ENCODE results near the gene CCNO.

Gene CCNO

GRCh38 chr5:55232271-55232984 is 980 bp downstream of the CCNO start (continued):
- TF ChIP-seq CREB5 (CRISPR knock-in tag; IDR thresholded peaks at IDR 0.05; ENCODE audit: low read depth) (no peak), PPARA (CRISPR knock-in tag; IDR thresholded peaks at IDR 0.05; ENCODE audit: borderline replicate concordance) (no peak), POU6F1 (CRISPR knock-in tag; IDR thresholded peaks at IDR 0.05; ENCODE audit: borderline replicate concordance, low read depth) (no peak)

GRCh38 chr5:55231919-55232270 is 1.5 kb downstream of the CCNO start:
- ATAC-seq, result peak; percentile 8
- TF ChIP-seq CREB5 (CRISPR knock-in tag; IDR thresholded peaks at IDR 0.05; ENCODE audit: low read depth) (no peak), PPARA (CRISPR knock-in tag; IDR thresholded peaks at IDR 0.05; ENCODE audit: borderline replicate concordance) (no peak), ZNF565 (CRISPR knock-in tag; conservative IDR thresholded peaks at IDR 0.05; ENCODE audit: low read depth) (no peak), CSDC2 (CRISPR knock-in tag; IDR thresholded peaks at IDR 0.05) (no peak), SNAI2 (CRISPR knock-in tag; IDR thresholded peaks at IDR 0.05) (no peak), BACH2 (CRISPR knock-in tag; IDR thresholded peaks at IDR 0.05; ENCODE audit: borderline replicate concordance) (no peak), OSR1 (CRISPR knock-in tag; IDR thresholded peaks at IDR 0.05) (no peak), ZC3H10 (CRISPR knock-in tag; IDR thresholded peaks at IDR 0.05) (no peak), POU6F1 (CRISPR knock-in tag; IDR thresholded peaks at IDR 0.05; ENCODE audit: borderline replicate concordance, low read depth) (no peak)
- TF ChIP-seq, protein P1, sequence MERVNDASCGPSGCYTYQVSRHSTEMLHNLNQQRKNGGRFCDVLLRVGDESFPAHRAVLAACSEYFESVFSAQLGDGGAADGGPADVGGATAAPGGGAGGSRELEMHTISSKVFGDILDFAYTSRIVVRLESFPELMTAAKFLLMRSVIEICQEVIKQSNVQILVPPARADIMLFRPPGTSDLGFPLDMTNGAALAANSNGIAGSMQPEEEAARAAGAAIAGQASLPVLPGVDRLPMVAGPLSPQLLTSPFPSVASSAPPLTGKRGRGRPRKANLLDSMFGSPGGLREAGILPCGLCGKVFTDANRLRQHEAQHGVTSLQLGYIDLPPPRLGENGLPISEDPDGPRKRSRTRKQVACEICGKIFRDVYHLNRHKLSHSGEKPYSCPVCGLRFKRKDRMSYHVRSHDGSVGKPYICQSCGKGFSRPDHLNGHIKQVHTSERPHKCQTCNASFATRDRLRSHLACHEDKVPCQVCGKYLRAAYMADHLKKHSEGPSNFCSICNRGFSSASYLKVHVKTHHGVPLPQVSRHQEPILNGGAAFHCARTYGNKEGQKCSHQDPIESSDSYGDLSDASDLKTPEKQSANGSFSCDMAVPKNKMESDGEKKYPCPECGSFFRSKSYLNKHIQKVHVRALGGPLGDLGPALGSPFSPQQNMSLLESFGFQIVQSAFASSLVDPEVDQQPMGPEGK (CRISPR knock-in tag; IDR thresholded peaks at IDR 0.05; ENCODE audit: borderline replicate concordance), result no peak

- ATAC-seq, result peak; percentile 8
- TF ChIP-seq ZC3H10 (CRISPR knock-in tag; IDR thresholded peaks at IDR 0.05), result no peak
- TF ChIP-seq ARNTL (CRISPR knock-in tag; IDR thresholded peaks at IDR 0.05; ENCODE audit: borderline replicate concordance, low read depth), result no peak
- no peak for TF ChIP-seq CSDC2 (CRISPR knock-in tag; IDR thresholded peaks at IDR 0.05)
- TF ChIP-seq SNAI2 (CRISPR knock-in tag; IDR thresholded peaks at IDR 0.05), result no peak
- no peak for TF ChIP-seq BACH2 (CRISPR knock-in tag; IDR thresholded peaks at IDR 0.05; ENCODE audit: borderline replicate concordance)
- TF ChIP-seq ZFP3 (CRISPR knock-in tag; IDR thresholded peaks at IDR 0.05), result no peak
- no peak for TF ChIP-seq TOX (CRISPR knock-in tag; IDR thresholded peaks at IDR 0.05; ENCODE audit: borderline replicate concordance)
- TF ChIP-seq, protein P2, sequence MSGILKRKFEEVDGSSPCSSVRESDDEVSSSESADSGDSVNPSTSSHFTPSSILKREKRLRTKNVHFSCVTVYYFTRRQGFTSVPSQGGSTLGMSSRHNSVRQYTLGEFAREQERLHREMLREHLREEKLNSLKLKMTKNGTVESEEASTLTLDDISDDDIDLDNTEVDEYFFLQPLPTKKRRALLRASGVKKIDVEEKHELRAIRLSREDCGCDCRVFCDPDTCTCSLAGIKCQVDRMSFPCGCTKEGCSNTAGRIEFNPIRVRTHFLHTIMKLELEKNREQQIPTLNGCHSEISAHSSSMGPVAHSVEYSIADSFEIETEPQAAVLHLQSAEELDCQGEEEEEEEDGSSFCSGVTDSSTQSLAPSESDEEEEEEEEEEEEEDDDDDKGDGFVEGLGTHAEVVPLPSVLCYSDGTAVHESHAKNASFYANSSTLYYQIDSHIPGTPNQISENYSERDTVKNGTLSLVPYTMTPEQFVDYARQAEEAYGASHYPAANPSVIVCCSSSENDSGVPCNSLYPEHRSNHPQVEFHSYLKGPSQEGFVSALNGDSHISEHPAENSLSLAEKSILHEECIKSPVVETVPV (CRISPR knock-in tag; IDR thresholded peaks at IDR 0.05), result no peak
- TF ChIP-seq POU6F1 (CRISPR knock-in tag; IDR thresholded peaks at IDR 0.05; ENCODE audit: borderline replicate concordance, low read depth), result no peak
- TF ChIP-seq ZNF8 (CRISPR knock-in tag; IDR thresholded peaks at IDR 0.05), result no peak
These were observed 2.1 kb downstream of the CCNO start for GRCh38 chr5:55231029-55231918.
